Spleen (tissue), 7 donors: ENCODE data around the gene KIAA1217.

Experiments used
- POLR2AphosphoS5 ChIP-seq, 3 donors: sonication (generic); formaldehyde crosslinking; IDR thresholded peaks; one replicate each; pipeline ENCODE4 v1.5.1; 2017; ENCODE audit warnings: antibody characterized with exemption in 3 of 3
- TF ChIP-seq, protein P1 (sequence below), 11 experiments: fragments of 200-600 bp in 7 of 11; fragments of 450-650 bp in 4 of 11; sonication (generic) in 4 of 11; IDR thresholded peaks in 8 of 11; conservative IDR thresholded peaks in 3 of 11; 1 replicate in 7 of 11; 2 replicates in 4 of 11; pipeline versions ENCODE4 v1.4.0 to v1.8.0; 2016 to 2021; ENCODE audit warnings: antibody characterized with exemption in 11 of 11, inconsistent platforms in 4 of 11, mild to moderate bottlenecking in 1 of 11
- donor health status: DM: no; HTN: no; CAD: no; lungs with moderate emphysema.
- donor health status: DM: no; HTN: no; CAD: no.
- donor health status: DM: no; HTN: no; CAD: no.

DNA sequence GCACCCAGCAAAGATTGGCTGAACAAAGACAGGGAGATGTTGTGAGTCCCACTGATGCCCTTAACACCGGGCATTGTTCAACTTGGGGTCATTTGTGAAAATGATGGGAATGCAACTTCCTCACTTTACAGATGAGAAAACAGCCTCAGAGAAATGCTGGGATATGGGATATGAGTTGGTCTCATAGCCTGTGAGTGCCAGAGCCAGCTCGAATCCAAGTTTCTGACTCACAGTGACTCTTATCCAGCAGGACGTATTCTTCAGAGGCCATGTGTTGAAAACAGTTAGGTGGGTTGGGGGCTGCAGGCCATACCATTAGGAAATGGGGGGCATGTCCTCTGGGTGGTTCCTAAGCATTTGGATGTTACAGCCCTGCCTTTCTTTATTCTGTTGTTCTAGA lies 45.2 kb downstream of the KIAA1217 start:
- TF ChIP-seq, protein P1, sequence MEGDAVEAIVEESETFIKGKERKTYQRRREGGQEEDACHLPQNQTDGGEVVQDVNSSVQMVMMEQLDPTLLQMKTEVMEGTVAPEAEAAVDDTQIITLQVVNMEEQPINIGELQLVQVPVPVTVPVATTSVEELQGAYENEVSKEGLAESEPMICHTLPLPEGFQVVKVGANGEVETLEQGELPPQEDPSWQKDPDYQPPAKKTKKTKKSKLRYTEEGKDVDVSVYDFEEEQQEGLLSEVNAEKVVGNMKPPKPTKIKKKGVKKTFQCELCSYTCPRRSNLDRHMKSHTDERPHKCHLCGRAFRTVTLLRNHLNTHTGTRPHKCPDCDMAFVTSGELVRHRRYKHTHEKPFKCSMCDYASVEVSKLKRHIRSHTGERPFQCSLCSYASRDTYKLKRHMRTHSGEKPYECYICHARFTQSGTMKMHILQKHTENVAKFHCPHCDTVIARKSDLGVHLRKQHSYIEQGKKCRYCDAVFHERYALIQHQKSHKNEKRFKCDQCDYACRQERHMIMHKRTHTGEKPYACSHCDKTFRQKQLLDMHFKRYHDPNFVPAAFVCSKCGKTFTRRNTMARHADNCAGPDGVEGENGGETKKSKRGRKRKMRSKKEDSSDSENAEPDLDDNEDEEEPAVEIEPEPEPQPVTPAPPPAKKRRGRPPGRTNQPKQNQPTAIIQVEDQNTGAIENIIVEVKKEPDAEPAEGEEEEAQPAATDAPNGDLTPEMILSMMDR (IDR thresholded peaks at IDR 0.05 in 8 of 11, conservative IDR thresholded peaks at IDR 0.05 in 3 of 11), result no peak
- TF ChIP-seq POLR2AphosphoS5 (IDR thresholded peaks at IDR 0.05), result no peak
